Spinal cord (tissue), 10 donors: ENCODE data around the gene ARL6IP5. TPM values are rescaled to one million over a fixed set of nuclear protein-coding genes. Genes with fewer than 3 reads are reported as not detected.
A peak's percentile ranks its signal among the peaks of the same experiment; 100 is the strongest.

Experiments used
- DNase-seq, 6 donors: peaks; one replicate each; pipeline versions ENCODE4 v3.0.0 to v3.0.0-alpha.2; 2013 to 2015; ENCODE audit warnings: low spot score in 6 of 6, low read depth in 4 of 6
- H3K27ac ChIP-seq: one replicate; pipeline ENCODE4 v1.5.1; 2013; ENCODE audit warnings: low read depth, low read length, control low read depth
- H3K27me3 ChIP-seq: one replicate; pipeline ENCODE4 v1.6.1; 2013; ENCODE audit warnings: low read length; ENCODE audit not compliant: control insufficient read depth, insufficient read depth
- H3K36me3 ChIP-seq: one replicate; pipeline ENCODE4 v1.6.1; 2013; ENCODE audit warnings: low read length; ENCODE audit not compliant: control insufficient read depth, insufficient read depth
- H3K4me1 ChIP-seq: one replicate; pipeline ENCODE4 v1.6.1; 2013; ENCODE audit warnings: low read length; ENCODE audit not compliant: control insufficient read depth, insufficient read depth
- H3K4me3 ChIP-seq: one replicate; pipeline ENCODE4 v1.5.1; 2013; ENCODE audit warnings: low read depth, low read length, control low read depth
- H3K9me3 ChIP-seq: one replicate; pipeline ENCODE4 v1.6.1; 2013; ENCODE audit warnings: low read length; ENCODE audit not compliant: control insufficient read depth, insufficient read depth
- WGBS: methylation state at CpG from one replicate; pipeline ENCODE4 v1.1.5; 2013; ENCODE audit warnings: missing lambda C conversion rate; ENCODE audit not compliant: insufficient coverage; 5-methylcytosine and 5-hydroxymethylcytosine counted together
- polyA plus RNA-seq, 2 donors: library from polyadenylated mRNA; unstranded; fragments of 120-200 nt; gene quantifications; one replicate each; pipeline ENCODE4 v1.2.1, GENCODE V29; 2013; ENCODE audit not compliant: insufficient read length in 2 of 2
- small RNA-seq: library from RNA; depleted of rRNA; stranded (forward); fragments of <200 nt; gene quantifications from one replicate; pipeline ENCODE3, GENCODE V24; 2014; ENCODE audit warnings: low replicate concordance
- total RNA-seq, 2 donors: library from RNA; depleted of rRNA in 1 of 2; stranded (reverse); fragments of 120-200 nt in 1 of 2; fragments of >200 nt in 1 of 2; gene quantifications; one replicate each; pipeline versions ENCODE4 v1.2.3 to v1.2.4, GENCODE V29; 2013 to 2014
- donor health status: healthy.

The ARL6IP5 gene
- total and polyA plus RNA-seq, 4 donors = 101 to 160 (median 126) TPM

GRCh38 chr3:69142090-69142489, 57.4 kb downstream of the ARL6IP5 start:
- no CpG with 5 or more reads among the region's 3 CpGs for WGBS
- H3K9me3 ChIP-seq = no peaks in the 10 kb centered on the region
- H3K36me3 ChIP-seq = no peaks in the 10 kb centered on the region
- no peaks in the 10 kb centered on the region for H3K4me1 ChIP-seq
- DNase-seq = peak in 1 of 6 donors; percentile 24
- H3K27ac ChIP-seq = no peak overlapping the region
- no peaks in the 10 kb centered on the region for H3K27me3 ChIP-seq
- no peak overlapping the region for H3K4me3 ChIP-seq

GRCh38 chr3:69142797-69143454, 58.2 kb downstream of the ARL6IP5 start:
- Histone ChIP-seq H3K4me1 (no peaks in the 10 kb centered on the region), H3K4me3 (no peak overlapping the region), H3K9me3 (no peaks in the 10 kb centered on the region), H3K27me3 (no peaks in the 10 kb centered on the region), H3K36me3 (no peaks in the 10 kb centered on the region), H3K27ac (no peak overlapping the region)
- WGBS = no CpG with 5 or more reads among the region's 4 CpGs
- no peak for DNase-seq

DNA sequence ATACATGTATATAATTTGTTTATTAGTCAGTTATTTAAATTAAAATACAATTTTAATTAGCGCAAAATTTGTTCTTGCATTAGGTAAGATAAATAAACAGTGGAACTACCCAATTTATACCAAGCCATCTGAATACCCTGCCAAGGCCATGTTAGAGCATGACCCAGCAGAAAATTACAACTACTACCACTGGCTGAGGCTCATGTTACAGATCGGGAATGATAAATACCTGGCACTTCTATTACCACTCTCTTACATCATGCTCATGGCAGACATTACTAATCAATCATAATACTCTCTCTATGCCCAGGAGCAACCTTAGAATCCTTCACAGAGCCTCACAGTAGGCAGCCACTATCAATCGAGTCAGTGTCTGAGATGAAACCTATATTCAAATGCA, 58.9 kb downstream of the ARL6IP5 start:
- H3K27me3 ChIP-seq = no peaks in the 10 kb centered on the region
- no peaks in the 10 kb centered on the region for H3K36me3 ChIP-seq
- no peak for DNase-seq
- 80% methylated on average over 1 of the region's 3 CpGs for WGBS
- H3K4me1 ChIP-seq = no peaks in the 10 kb centered on the region
- H3K9me3 ChIP-seq = no peaks in the 10 kb centered on the region
- no peak overlapping the region for H3K27ac ChIP-seq
- no peak overlapping the region for H3K4me3 ChIP-seq

- Histone ChIP-seq H3K27me3 (no peaks in the 10 kb centered on the region), H3K4me3 (no peak overlapping the region), H3K4me1 (no peaks in the 10 kb centered on the region), H3K27ac (no peak overlapping the region), H3K36me3 (no peaks in the 10 kb centered on the region), H3K9me3 (no peaks in the 10 kb centered on the region)
- peak in 2 of 6 donors; percentile 18 to 69 for DNase-seq
- WGBS = 60% methylated on average over 1 of the region's 3 CpGs
Observed at GRCh38 chr3:69144631-69145245, 60.0 kb downstream of the ARL6IP5 start.

GRCh38 chr3:69145688-69146087, 61.0 kb downstream of the ARL6IP5 start:
- Histone ChIP-seq H3K36me3 (no peaks in the 10 kb centered on the region), H3K9me3 (no peaks in the 10 kb centered on the region), H3K27me3 (no peaks in the 10 kb centered on the region), H3K4me3 (no peak overlapping the region), H3K27ac (no peak overlapping the region), H3K4me1 (no peaks in the 10 kb centered on the region)
- no peak for DNase-seq

GRCh38 chr3:69149586-69149985, 64.8 kb downstream of the ARL6IP5 start:
- no CpG with 5 or more reads among the region's 3 CpGs for WGBS
- Histone ChIP-seq H3K27me3 (no peaks in the 10 kb centered on the region), H3K27ac (no peak overlapping the region), H3K36me3 (no peaks in the 10 kb centered on the region), H3K4me1 (no peaks in the 10 kb centered on the region), H3K9me3 (no peaks in the 10 kb centered on the region), H3K4me3 (no peak overlapping the region)
- DNase-seq = no peak

Small RNA genes lying within 50 kb of the gene (small RNA-seq; reads per million reads assigned to genes)
- not detected for gene MIR3136

Other genes with a start within 250 kb of the ARL6IP5 start
- gene TAFA4, start 152.4 kb upstream of the ARL6IP5 start, total RNA-seq = 1 to 10 TPM in 1 of 2 donors, under 1 TPM in 1; 0.50 to 2.7 TPM
- gene TAFA4, start 152.4 kb upstream of the ARL6IP5 start, polyA plus RNA-seq = 1 to 10 TPM; 1.4 to 1.5 TPM
- 10 to 100 TPM; 15.5 to 19.3 TPM for gene EOGT, start 71.3 kb upstream of the ARL6IP5 start, total RNA-seq
- gene EOGT, start 71.3 kb upstream of the ARL6IP5 start, polyA plus RNA-seq = 10 to 100 TPM in 1 of 2 donors, 1 to 10 TPM in 1; 7.6 to 11.0 TPM
- 10 to 100 TPM; 41.1 to 46.5 TPM for gene TMF1, start 32.6 kb upstream of the ARL6IP5 start, total RNA-seq
- gene TMF1, start 32.6 kb upstream of the ARL6IP5 start, polyA plus RNA-seq = 10 to 100 TPM; 17.9 to 25.9 TPM
- 100 to 1,000 TPM in 1 of 2 donors, 10 to 100 TPM in 1; 63.4 to 119 TPM for gene UBA3, start 4.6 kb upstream of the ARL6IP5 start, total RNA-seq
- 10 to 100 TPM; 77.4 to 83.9 TPM for gene UBA3, start 4.6 kb upstream of the ARL6IP5 start, polyA plus RNA-seq
- gene LMOD3, start 37.7 kb downstream of the ARL6IP5 start, total RNA-seq = under 1 TPM; 0.28 to 0.50 TPM
- gene LMOD3, start 37.7 kb downstream of the ARL6IP5 start, polyA plus RNA-seq = under 1 TPM; 0.29 to 0.47 TPM